OCI-LY1 (cell line): ENCODE results near the gene ATN1.
A peak's percentile ranks its signal among the peaks of the same experiment; 100 is the strongest.

Experiments
- H2AFZ ChIP-seq: fragments of 200-600 bp; sonication (generic), shearing (Covaris generic); 2 replicates; pipeline ENCODE4 v1.6.0; 2014; ENCODE audit warnings: antibody characterized with exemption, mild to moderate bottlenecking, low read length
- H3F3A ChIP-seq: fragments of 200-600 bp; sonication (generic), shearing (Covaris generic); 2 replicates; pipeline ENCODE4 v1.6.0; 2014; ENCODE audit warnings: mild to moderate bottlenecking, antibody characterized with exemption, low read length, moderate library complexity; ENCODE audit not compliant: insufficient read depth
- H3K27ac ChIP-seq: fragments of 200-600 bp; sonication (generic); 2 replicates; pipeline ENCODE4 v1.5.1; 2014; ENCODE audit warnings: low read length, mixed run types, mild to moderate bottlenecking, low read depth; ENCODE audit not compliant: poor library complexity, severe bottlenecking
- H3K27me3 ChIP-seq: fragments of 200-600 bp; sonication (generic); 2 replicates; pipeline ENCODE4 v1.6.0; 2014; ENCODE audit warnings: antibody characterized with exemption, mild to moderate bottlenecking, low read length, moderate library complexity; ENCODE audit not compliant: insufficient read depth
- H3K36me3 ChIP-seq: fragments of 200-600 bp; sonication (generic); 2 replicates; pipeline ENCODE4 v1.6.1; 2014; ENCODE audit warnings: mild to moderate bottlenecking, antibody characterized with exemption, low read length, moderate library complexity, mixed read lengths; ENCODE audit not compliant: insufficient read depth
- H3K4me1 ChIP-seq: fragments of 200-600 bp; sonication (generic); 2 replicates; pipeline ENCODE4 v1.5.1; 2014; ENCODE audit warnings: mild to moderate bottlenecking, low read length, moderate library complexity; ENCODE audit not compliant: insufficient read depth, severe bottlenecking
- H3K4me2 ChIP-seq: fragments of 200-600 bp; sonication (generic), shearing (Covaris generic); 2 replicates; pipeline ENCODE4 v1.6.1; 2014; ENCODE audit warnings: low read length
- H3K4me3 ChIP-seq: fragments of 200-600 bp; sonication (generic); 2 replicates; pipeline ENCODE4 v1.5.1; 2014; ENCODE audit warnings: low read length, low read depth, mild to moderate bottlenecking, mixed read lengths; ENCODE audit not compliant: poor library complexity, severe bottlenecking
- H3K79me2 ChIP-seq: fragments of 200-600 bp; shearing (Covaris generic); 2 replicates; pipeline ENCODE4 v1.6.1; 2016; ENCODE audit warnings: mixed run types, low read length, mixed read lengths; ENCODE audit not compliant: insufficient read depth
- H3K9ac ChIP-seq: fragments of 200-600 bp; sonication (generic), shearing (Covaris generic); 2 replicates; pipeline ENCODE4 v1.6.1; 2014; ENCODE audit warnings: mild to moderate bottlenecking, low read length, mixed read lengths
- H3K9me2 ChIP-seq: fragments of 200-600 bp; sonication (generic), shearing (Covaris generic); 2 replicates; pipeline ENCODE4 v1.6.1; 2014; ENCODE audit warnings: low read depth, mild to moderate bottlenecking, low read length, mixed read lengths
- H3K9me3 ChIP-seq: fragments of 200-600 bp; shearing (Covaris generic); 2 replicates; pipeline ENCODE4 v1.6.1; 2014; ENCODE audit warnings: low read length, mixed read lengths
- H4K20me1 ChIP-seq: fragments of 200-600 bp; sonication (generic), shearing (Covaris generic); 2 replicates; pipeline ENCODE4 v1.6.0; 2016; ENCODE audit warnings: mild to moderate bottlenecking, low read length; ENCODE audit not compliant: insufficient read depth
- EZH2 ChIP-seq: fragments of 200-600 bp; sonication (generic), shearing (Covaris generic); IDR thresholded peaks from 2 replicates; pipeline ENCODE4 v1.8.0; 2017; ENCODE audit warnings: borderline replicate concordance, mixed run types, mild to moderate bottlenecking, antibody characterized with exemption, low read length, moderate library complexity, mixed read lengths
- TF ChIP-seq, protein P1 (sequence below): fragments of 200-600 bp; sonication (generic), shearing (Covaris generic); IDR thresholded peaks from 2 replicates; pipeline ENCODE4 v1.5.1; 2017; ENCODE audit warnings: mild to moderate bottlenecking, antibody characterized with exemption, low read length, moderate library complexity, mixed read lengths

ATN1 gene

DNA sequence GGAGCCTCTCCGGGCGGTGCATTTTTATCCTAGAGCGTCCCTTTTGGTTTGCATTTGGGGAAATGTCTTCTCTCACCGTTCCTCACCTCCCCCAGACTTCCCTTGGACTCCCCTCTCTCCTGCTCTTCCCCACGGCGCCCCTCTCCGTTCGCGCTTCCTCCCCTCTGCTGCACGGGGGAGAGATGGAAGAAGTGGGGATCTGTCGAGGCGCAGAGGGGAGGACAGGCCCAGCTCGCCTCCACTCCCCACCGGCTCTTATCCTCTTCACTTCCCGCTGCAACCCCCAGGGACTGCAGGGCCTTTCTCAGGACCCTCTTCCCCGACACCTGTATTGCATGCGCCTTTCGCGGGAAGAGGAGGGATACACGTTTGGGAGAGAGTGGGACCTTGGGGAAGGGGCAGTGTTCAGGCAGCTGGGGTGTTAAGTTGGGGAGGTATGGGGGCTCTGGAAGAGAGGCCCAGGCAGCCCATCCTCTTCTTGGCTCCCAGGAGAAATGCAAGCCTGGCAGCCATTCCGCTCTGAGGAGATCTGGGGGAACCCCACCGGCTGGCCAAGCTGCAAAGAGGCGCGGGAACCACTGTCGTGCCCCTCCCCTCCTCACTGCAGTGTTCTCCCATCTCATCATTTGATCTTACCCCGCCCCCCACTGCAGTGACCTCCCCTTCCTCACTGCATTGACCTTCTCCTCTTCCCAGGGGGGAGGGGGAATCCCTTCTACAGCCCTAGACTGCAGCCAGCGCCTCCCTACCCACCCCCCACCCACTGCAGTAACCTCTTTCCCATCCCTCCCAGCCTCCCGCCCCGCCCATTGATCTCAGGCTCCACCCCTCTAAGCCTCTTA is 12.6 kb upstream of the ATN1 start:
- Histone ChIP-seq H3K4me1 (peaks cover 14% of the 10 kb centered on the region), H3K79me2 (no peaks in the 10 kb centered on the region), H3K9me2 (no peaks in the 10 kb centered on the region), H3K9me3 (no peaks in the 10 kb centered on the region), H2AFZ (no peak overlapping the region), H3F3A (no peaks in the 10 kb centered on the region), H3K4me3 (peak overlapping the region; percentile 45), H3K4me2 (peak overlapping the region; percentile 51), H3K27me3 (peaks cover 10% of the 10 kb centered on the region; the same call in 1 of the 2 replicates), H3K27ac (no peak overlapping the region), H3K36me3 (no peaks in the 10 kb centered on the region), H3K9ac (no peak overlapping the region; the same call in 1 of the 2 replicates), H4K20me1 (no peaks in the 10 kb centered on the region)
- TF ChIP-seq, protein P1, sequence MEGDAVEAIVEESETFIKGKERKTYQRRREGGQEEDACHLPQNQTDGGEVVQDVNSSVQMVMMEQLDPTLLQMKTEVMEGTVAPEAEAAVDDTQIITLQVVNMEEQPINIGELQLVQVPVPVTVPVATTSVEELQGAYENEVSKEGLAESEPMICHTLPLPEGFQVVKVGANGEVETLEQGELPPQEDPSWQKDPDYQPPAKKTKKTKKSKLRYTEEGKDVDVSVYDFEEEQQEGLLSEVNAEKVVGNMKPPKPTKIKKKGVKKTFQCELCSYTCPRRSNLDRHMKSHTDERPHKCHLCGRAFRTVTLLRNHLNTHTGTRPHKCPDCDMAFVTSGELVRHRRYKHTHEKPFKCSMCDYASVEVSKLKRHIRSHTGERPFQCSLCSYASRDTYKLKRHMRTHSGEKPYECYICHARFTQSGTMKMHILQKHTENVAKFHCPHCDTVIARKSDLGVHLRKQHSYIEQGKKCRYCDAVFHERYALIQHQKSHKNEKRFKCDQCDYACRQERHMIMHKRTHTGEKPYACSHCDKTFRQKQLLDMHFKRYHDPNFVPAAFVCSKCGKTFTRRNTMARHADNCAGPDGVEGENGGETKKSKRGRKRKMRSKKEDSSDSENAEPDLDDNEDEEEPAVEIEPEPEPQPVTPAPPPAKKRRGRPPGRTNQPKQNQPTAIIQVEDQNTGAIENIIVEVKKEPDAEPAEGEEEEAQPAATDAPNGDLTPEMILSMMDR = no peak
- no peak for TF ChIP-seq EZH2

DNA sequence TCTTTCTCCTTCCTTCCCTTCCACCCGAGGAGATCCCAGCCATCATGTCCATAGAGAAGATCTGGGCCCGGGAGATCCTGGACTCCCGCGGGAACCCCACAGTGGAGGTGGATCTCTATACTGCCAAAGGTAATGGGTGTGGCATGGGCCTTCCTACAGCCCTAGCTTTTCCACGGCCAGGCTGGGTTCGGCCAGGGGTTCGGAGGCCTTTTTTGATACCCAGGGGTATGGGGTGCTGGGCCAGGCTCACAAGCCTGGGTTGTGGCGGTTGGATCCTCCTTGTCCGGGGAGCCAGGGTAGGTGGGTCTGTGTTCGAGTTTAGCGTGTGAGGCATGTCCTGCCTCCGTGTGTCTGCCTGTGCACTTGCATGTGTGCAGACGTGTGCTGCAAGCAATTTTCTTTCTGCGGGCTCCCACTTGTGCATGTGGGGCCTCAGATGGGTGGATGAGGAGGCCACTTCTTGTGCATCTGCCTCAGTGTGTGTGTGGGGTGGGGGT is 11.9 kb upstream of the ATN1 start:
- H3K27ac ChIP-seq = no peak overlapping the region
- peaks cover 10% of the 10 kb centered on the region; the same call in 1 of the 2 replicates for H3K27me3 ChIP-seq
- H3K4me1 ChIP-seq = peaks cover 14% of the 10 kb centered on the region
- H3K9me2 ChIP-seq = no peaks in the 10 kb centered on the region
- H3K9ac ChIP-seq = no peak overlapping the region
- H3K4me2 ChIP-seq = no peak overlapping the region
- H3F3A ChIP-seq = no peaks in the 10 kb centered on the region
- no peaks in the 10 kb centered on the region for H3K9me3 ChIP-seq
- no peaks in the 10 kb centered on the region for H4K20me1 ChIP-seq
- no peak overlapping the region for H3K4me3 ChIP-seq
- no peaks in the 10 kb centered on the region for H3K36me3 ChIP-seq
- no peak for TF ChIP-seq EZH2
- TF ChIP-seq, protein P1 = no peak
- no peak overlapping the region for H2AFZ ChIP-seq
- H3K79me2 ChIP-seq = no peaks in the 10 kb centered on the region

DNA sequence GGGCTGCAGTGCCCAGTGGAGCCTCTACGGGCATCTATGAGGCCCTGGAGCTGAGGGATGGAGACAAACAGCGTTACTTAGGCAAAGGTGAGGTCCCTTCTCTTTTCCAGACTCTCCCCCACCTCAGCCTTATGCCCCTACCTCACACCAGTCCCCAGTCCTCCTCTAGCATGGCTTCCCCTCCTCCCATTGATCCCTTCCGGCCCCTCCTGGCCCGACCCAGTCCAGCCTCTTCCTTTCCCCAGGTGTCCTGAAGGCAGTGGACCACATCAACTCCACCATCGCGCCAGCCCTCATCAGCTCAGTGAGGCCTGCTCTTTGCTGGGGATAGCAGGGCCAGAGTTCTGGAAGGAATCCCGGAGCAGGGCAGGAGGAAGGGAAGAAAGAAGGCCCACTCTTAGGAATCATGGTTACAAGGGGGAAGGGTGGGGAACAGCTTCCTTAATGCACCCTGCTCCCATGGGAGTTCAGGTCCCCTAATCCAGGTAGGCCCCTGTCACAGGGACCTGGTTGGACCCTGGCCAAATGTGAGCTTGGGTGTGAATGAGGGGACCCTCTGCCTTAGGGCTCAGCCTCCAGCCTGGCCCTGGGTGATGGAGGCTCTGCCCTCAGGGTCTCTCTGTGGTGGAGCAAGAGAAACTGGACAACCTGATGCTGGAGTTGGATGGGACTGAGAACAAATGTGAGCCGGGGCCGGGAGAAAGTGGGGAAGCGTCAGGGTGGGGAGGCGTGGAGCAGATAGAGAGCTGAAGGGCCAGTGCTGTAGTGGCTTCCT is 11.1 kb upstream of the ATN1 start:
- no peak for TF ChIP-seq EZH2
- TF ChIP-seq, protein P1 = no peak
- H3F3A ChIP-seq = no peaks in the 10 kb centered on the region
- no peak overlapping the region for H3K9ac ChIP-seq
- H3K79me2 ChIP-seq = no peaks in the 10 kb centered on the region
- H3K9me2 ChIP-seq = no peaks in the 10 kb centered on the region
- no peak overlapping the region for H3K27ac ChIP-seq
- H3K4me3 ChIP-seq = no peak overlapping the region
- H3K4me1 ChIP-seq = peaks cover 14% of the 10 kb centered on the region
- H3K9me3 ChIP-seq = no peaks in the 10 kb centered on the region
- no peaks in the 10 kb centered on the region for H3K36me3 ChIP-seq
- H3K4me2 ChIP-seq = no peak overlapping the region
- peaks cover 10% of the 10 kb centered on the region; the same call in 1 of the 2 replicates for H3K27me3 ChIP-seq
- H4K20me1 ChIP-seq = no peaks in the 10 kb centered on the region
- H2AFZ ChIP-seq = no peak overlapping the region
